Peyer's patch (tissue), 4 donors: ENCODE measurements around the gene PRM1.

ENCODE experiments used
- CTCF ChIP-seq, 6 experiments: fragments of 450-650 bp in 4 of 6; fragments of 200-600 bp in 2 of 6; sonication (generic) in 1 of 6; IDR thresholded peaks; one replicate each; pipeline ENCODE4 v1.5.1; 2017 to 2019; ENCODE audit warnings: antibody characterized with exemption in 6 of 6, mild to moderate bottlenecking in 3 of 6, moderate library complexity in 1 of 6
- POLR2A ChIP-seq, 2 donors: fragments of 450-650 bp; IDR thresholded peaks; one replicate each; pipeline ENCODE4 v1.5.1; 2017; ENCODE audit warnings: antibody characterized with exemption in 2 of 2, mild to moderate bottlenecking in 2 of 2, moderate library complexity in 2 of 2

- TF ChIP-seq CTCF (IDR thresholded peaks at IDR 0.05), result no peak
- TF ChIP-seq POLR2A (IDR thresholded peaks at IDR 0.05), result no peak
Measured at GRCh38 chr16:11280616-11281522, at the start of gene PRM1.
